NCI-H1930 (cell line): ENCODE data around the gene FBXO45.
"Not testable (repeated sequence)": the region's sequence is repeated elsewhere in the genome, so short reads cannot be mapped to it uniquely, and the experiment has no call there.

Source experiments
- DNase-seq, 2 experiments: peaks; one replicate each; lab custom pipeline; 2025; lab: John Stamatoyannopoulos, UW

Gene FBXO45

GRCh38 chr3:196557236-196557635 is 11.2 kb upstream of the FBXO45 start:
- DNase-seq, result no peak

DNA sequence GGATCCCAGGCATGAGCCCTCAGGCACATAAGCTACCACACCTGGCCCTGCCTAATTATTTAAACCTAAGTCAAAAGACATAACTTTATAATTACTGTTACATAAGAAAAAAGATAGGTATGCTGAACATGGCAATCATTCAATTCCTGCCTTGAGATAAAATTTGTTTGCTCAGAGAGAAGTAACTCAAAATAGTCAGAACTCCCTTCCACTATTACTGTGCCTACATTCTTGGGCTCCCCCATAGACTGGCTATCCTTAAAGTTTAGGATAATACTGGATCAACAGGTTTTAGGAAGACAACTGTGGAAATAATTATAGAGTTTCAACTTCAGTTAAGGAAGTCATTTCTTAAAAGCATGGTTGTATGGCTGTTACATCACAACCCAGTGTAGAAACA is 10.0 kb upstream of the FBXO45 start:
- DNase-seq, result no peak

DNA sequence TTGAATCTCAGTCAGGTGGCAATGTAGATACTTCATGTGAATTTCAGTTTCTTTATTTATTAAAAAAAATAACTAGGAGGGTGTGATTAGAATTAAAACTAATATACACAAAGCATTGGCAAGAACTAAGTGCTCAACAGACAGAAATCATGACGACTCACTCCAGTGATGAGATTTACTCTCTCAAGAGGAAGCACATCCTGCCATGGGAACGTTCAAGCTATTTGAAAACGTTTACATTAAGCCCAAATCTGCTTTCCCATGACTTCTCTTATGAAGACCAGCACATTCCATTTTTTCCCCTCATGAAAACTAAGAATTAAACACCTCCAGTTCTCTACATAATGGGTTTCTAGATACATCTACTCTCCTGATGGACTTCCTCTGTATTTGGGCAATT is 8.6 kb upstream of the FBXO45 start:
- no peak for DNase-seq

GRCh38 chr3:196563721-196564225 is 4.7 kb upstream of the FBXO45 start:
- DNase-seq, result no peak

GRCh38 chr3:196569003-196569516 is 600 bp downstream of the FBXO45 start:
- DNase-seq, result no peak

DNA sequence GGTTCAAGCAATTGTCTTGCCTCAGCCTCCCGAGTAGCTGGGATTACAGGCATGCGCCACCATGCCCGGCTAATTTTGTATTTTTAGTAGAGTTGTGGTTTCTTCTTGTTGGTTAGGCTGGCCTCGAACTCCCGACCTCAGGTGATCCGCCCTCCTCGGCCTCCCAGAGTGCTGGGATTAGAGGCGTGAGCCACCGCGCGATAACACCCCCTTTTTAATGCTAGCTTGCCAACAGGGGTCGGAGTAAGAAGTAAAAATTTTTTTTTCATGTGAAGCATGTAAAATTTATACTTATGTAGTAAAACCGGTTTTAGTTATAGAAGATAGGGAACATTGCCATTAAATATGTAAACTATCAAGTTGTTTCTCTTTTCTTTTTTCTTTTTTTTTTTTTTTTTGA is 1.9 kb downstream of the FBXO45 start:
- not testable (repeated sequence) for DNase-seq

GRCh38 chr3:196572389-196572788 is 3.9 kb downstream of the FBXO45 start:
- DNase-seq, result no peak

- DNase-seq, result no peak
These were observed 16.7 kb downstream of the FBXO45 start for GRCh38 chr3:196585044-196585757.

DNA sequence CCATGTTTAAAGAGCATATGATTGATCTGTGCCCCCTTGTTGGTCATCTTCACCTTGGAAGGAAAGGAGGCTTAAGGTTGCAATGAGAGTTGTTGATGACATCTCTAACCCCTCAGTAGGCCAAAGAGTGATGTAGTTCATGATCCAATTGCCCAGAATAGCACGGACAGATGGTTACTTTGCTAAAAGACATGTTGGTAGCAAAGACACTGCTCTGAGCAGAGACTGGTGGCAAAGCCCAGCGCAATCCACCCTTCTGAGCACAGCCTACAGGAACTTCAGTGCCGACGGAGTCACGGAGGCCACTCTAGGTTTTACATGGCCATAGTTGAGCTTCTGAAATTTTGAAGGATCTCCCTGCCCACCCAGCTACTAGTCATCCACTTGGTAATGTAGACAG is 21.8 kb downstream of the FBXO45 start:
- no peak for DNase-seq

GRCh38 chr3:196596355-196596754 is 27.9 kb downstream of the FBXO45 start:
- no peak for DNase-seq

- DNase-seq, result not testable (repeated sequence)
These were observed 29.7 kb downstream of the FBXO45 start for GRCh38 chr3:196597971-196598733.

GRCh38 chr3:196599734-196600128 is 31.3 kb downstream of the FBXO45 start:
- no peak for DNase-seq

GRCh38 chr3:196600359-196600758 is 31.9 kb downstream of the FBXO45 start:
- DNase-seq, result no peak

DNA sequence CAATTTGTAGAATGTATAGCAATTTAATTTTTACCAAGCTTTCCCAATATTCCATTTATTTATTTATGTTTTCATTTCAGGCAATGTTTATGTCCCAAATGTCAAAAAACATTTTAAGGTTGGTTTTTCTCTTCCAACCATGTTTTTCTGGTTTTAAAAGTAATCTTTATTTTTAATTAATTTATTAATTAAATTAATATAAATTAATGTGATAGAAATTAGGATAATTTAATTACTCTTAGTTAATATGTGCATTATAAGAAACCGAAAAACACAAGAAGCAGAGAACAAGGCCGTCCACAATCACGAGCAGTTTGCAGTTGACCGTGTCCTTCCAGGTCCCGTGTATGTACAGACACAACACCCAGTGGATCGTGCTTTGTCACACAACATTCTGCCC is 34.2 kb downstream of the FBXO45 start:
- DNase-seq, result no peak

- DNase-seq, result no peak
These were observed 35.2 kb downstream of the FBXO45 start for GRCh38 chr3:196603683-196604082.

- no peak for DNase-seq
These were observed 36.1 kb downstream of the FBXO45 start for GRCh38 chr3:196604548-196604947.

DNA sequence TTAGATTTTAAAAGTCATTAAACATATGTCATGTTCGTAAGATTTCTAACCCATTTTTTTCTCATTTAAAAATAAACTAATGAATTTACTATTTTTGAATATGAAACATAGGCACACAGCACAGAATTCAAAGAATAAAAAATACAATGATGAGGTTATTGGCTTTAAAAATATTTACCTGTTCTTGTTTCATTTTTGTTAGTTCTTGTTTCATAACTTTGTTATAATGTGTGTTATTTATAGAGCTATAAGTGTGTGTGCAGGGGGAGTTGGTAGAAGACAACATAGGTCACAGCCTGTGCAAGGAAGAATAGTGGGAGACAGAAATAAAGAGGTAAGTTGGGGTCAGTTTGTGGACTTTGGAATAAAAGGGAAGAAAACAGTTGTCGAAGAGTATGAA is 40.2 kb downstream of the FBXO45 start:
- DNase-seq, result no peak

GRCh38 chr3:196609343-196609775 is 40.9 kb downstream of the FBXO45 start:
- peak; percentile 51 to 52 for DNase-seq

DNA sequence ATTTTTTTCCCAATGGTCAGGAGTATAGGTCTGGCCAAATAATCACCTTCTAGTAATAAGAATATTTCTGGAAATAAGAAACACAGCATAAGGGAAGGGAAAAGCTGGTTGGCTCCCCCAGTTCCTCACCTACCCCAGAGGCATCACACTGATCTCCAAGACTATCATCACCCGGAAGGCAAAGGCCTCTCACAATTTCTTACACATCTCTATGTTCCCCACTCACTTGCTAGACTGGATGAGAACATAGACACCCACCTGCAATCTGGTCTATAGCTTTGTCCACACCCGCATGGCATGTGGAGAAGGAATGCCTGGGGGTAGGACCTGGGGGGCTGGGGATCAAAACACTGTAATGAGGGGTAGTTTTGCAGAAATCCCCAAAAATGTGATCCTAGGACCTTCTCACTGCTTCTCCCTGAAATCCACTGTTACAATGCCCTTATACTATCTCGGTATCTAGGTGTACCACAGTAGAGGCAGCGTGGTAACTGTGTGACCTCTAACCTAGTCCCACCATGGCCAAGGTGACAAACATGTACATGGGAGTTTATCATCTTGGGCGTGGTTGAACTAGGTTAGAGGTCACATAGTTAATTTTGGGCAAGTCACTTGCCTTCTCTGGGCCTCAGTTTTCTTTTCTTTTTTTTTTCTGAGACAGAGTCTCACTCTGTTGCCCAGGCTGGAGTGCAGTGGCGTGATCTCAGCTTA is 41.5 kb downstream of the FBXO45 start:
- DNase-seq, result no peak

- DNase-seq, result no peak
These were observed 43.5 kb downstream of the FBXO45 start for GRCh38 chr3:196611761-196612483.

GRCh38 chr3:196615234-196615633 is 46.8 kb downstream of the FBXO45 start:
- DNase-seq, result not testable (repeated sequence)

DNA sequence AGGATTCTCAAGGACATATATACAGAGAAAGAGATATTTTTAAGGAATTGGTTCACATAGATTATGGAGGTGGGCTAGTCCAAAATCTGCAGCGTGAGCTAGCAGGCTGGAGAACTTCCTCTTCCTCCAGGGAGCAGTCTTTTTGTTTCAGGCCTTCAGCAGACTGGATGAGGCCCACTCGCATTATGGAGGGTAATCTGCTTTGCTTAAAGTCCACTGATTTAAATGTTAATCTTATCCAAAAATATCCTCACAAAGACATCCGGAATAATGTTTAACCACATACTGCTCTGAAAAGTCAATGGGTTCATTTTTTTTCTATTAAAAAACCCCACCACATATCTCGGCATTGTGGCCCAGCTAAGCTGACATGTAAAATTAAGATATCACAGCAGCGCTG is 48.8 kb downstream of the FBXO45 start:
- DNase-seq, result no peak
